HepG2 (cell line): ENCODE data around the gene KCNJ14. TPM values are rescaled to one million over a fixed set of nuclear protein-coding genes. Genes with fewer than 3 reads are reported as not detected.

Source experiments
- CC2D1A ChIP-seq: sonication (generic); formaldehyde crosslinking; IDR thresholded peaks from 2 replicates; pipeline ENCODE4 v1.8.1; 2023; ENCODE audit warnings: mild to moderate bottlenecking, missing genetic modification reagents
- HDAC2 ChIP-seq: sonication (generic); formaldehyde crosslinking; IDR thresholded peaks from 2 replicates; pipeline ENCODE4 v1.4.0; 2020; ENCODE audit warnings: missing genetic modification reagents
- MAFF ChIP-seq: IDR thresholded peaks from 2 replicates; pipeline ENCODE4 v1.6.1; 2011; ENCODE audit warnings: low read depth, low read length, improper control_type of control experiment
- NR1H2 ChIP-seq: sonication (generic); formaldehyde crosslinking; IDR thresholded peaks from 2 replicates; pipeline ENCODE4 v1.8.1; 2022; ENCODE audit warnings: low read depth, missing genetic modification reagents, borderline replicate concordance
- SMC3 ChIP-seq: IDR thresholded peaks from 2 replicates; pipeline ENCODE4 v1.6.1; 2011; ENCODE audit warnings: low read length, improper control_type of control experiment
- STAG1 ChIP-seq: sonication (generic); formaldehyde crosslinking; IDR thresholded peaks from 2 replicates; pipeline ENCODE4 v1.4.0; 2020; ENCODE audit warnings: missing genetic modification reagents
- TEAD3 ChIP-seq: optimal IDR thresholded peaks from 2 replicates; pipeline ENCODE3; 2016; ENCODE audit warnings: borderline replicate concordance
- ZBTB8A ChIP-seq: sonication (generic); formaldehyde crosslinking; IDR thresholded peaks from 2 replicates; pipeline ENCODE4 v1.4.0; 2020; ENCODE audit warnings: mild to moderate bottlenecking, low read depth, missing genetic modification reagents, borderline replicate concordance
- ZNF205 ChIP-seq: IDR thresholded peaks from 2 replicates; pipeline ENCODE4 v1.6.1; 2018; ENCODE audit warnings: missing biosample characterization, missing genetic modification reagents
- ZNF468 ChIP-seq: sonication (generic); formaldehyde crosslinking; IDR thresholded peaks from 2 replicates; pipeline ENCODE4 v1.8.0; 2022; ENCODE audit warnings: mild to moderate bottlenecking, moderate library complexity, missing genetic modification reagents
- ZNF543 ChIP-seq: sonication (generic); formaldehyde crosslinking; IDR thresholded peaks from 2 replicates; pipeline ENCODE4 v1.4.0; 2020; ENCODE audit warnings: mild to moderate bottlenecking, missing genetic modification reagents
- ZNF775 ChIP-seq: sonication (generic); formaldehyde crosslinking; IDR thresholded peaks from 2 replicates; pipeline ENCODE4 v1.4.0; 2020; ENCODE audit warnings: missing genetic modification reagents, mild to moderate bottlenecking, moderate library complexity, borderline replicate concordance
- polyA plus RNA-seq, 8 experiments: library from polyadenylated mRNA; depleted of rRNA in 3 of 8; stranded (reverse) in 7 of 8; unstranded in 1 of 8; fragments of >200 nt; fragmentation: Illumina TruSeq in 4 of 8; extraction: Trizol in 4 of 8; gene quantifications; 2 replicates each; pipeline versions ENCODE4 v1.2.1 to v1.2.3, GENCODE V29; 2011 to 2016; ENCODE audit warnings: low read depth in 4 of 8, missing spikeins in 1 of 8, mixed read lengths in 1 of 8; ENCODE audit not compliant: insufficient read depth in 1 of 8
- total RNA-seq, 5 experiments: library from RNA; depleted of rRNA; stranded (reverse); fragments of >200 nt; fragmentation: Illumina TruSeq; extraction: Trizol; gene quantifications; 2 replicates each; pipeline ENCODE4 v1.2.3, GENCODE V29; 2016; ENCODE audit warnings: low read depth in 1 of 5
- TF ChIP-seq, protein P1 (sequence below): sonication (generic); formaldehyde crosslinking; IDR thresholded peaks from 2 replicates; pipeline ENCODE4 v1.5.1; 2020; ENCODE audit warnings: mild to moderate bottlenecking, missing genetic modification reagents, borderline replicate concordance
- TF ChIP-seq, protein P2 (sequence below): sonication (generic); formaldehyde crosslinking; IDR thresholded peaks from 2 replicates; pipeline ENCODE4 v1.4.0; 2020; ENCODE audit warnings: mild to moderate bottlenecking, missing genetic modification reagents, borderline replicate concordance
- TF ChIP-seq, protein P3 (sequence below), 2 experiments: sonication (generic) in 1 of 2; formaldehyde crosslinking in 1 of 2; IDR thresholded peaks; 2 replicates each; pipeline versions ENCODE4 v1.4.0 to v1.6.1; 2018 to 2020; ENCODE audit warnings: missing genetic modification reagents in 2 of 2, borderline replicate concordance in 1 of 2, low read depth in 1 of 2, mild to moderate bottlenecking in 1 of 2, missing biosample characterization in 1 of 2
- TF ChIP-seq, protein P4 (sequence below): IDR thresholded peaks from 2 replicates; pipeline ENCODE4 v1.6.1; 2012; ENCODE audit warnings: low read depth, low read length, improper control_type of control experiment
- TF ChIP-seq, protein P5 (sequence below): sonication (generic); formaldehyde crosslinking; IDR thresholded peaks from 2 replicates; pipeline ENCODE4 v1.8.0; 2022; ENCODE audit warnings: mild to moderate bottlenecking, missing genetic modification reagents

The KCNJ14 gene
- total and polyA plus RNA-seq, 2 of the 13 experiments (the other 11 are each of a cell fraction or from before 2014, with no cell fraction given) = 0.20 to 0.51 TPM

DNA sequence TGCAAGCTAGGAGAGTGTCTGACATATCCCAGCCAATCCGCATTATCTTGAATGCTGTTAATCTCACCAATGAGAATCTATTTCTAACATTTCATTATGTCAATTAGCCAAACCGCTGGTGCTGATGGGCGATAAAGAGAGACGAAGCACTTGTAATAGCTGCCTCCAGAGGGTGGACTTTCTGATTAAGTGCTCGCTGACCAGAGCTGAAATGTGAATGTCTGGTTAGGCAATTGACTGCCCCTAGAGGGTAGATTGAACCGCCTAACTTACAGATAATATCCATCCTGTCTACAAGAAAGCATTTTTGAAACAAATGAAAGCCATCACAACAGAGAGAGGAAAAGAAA is 10.1 kb upstream of the KCNJ14 start (continued):
- TF ChIP-seq, protein P1, sequence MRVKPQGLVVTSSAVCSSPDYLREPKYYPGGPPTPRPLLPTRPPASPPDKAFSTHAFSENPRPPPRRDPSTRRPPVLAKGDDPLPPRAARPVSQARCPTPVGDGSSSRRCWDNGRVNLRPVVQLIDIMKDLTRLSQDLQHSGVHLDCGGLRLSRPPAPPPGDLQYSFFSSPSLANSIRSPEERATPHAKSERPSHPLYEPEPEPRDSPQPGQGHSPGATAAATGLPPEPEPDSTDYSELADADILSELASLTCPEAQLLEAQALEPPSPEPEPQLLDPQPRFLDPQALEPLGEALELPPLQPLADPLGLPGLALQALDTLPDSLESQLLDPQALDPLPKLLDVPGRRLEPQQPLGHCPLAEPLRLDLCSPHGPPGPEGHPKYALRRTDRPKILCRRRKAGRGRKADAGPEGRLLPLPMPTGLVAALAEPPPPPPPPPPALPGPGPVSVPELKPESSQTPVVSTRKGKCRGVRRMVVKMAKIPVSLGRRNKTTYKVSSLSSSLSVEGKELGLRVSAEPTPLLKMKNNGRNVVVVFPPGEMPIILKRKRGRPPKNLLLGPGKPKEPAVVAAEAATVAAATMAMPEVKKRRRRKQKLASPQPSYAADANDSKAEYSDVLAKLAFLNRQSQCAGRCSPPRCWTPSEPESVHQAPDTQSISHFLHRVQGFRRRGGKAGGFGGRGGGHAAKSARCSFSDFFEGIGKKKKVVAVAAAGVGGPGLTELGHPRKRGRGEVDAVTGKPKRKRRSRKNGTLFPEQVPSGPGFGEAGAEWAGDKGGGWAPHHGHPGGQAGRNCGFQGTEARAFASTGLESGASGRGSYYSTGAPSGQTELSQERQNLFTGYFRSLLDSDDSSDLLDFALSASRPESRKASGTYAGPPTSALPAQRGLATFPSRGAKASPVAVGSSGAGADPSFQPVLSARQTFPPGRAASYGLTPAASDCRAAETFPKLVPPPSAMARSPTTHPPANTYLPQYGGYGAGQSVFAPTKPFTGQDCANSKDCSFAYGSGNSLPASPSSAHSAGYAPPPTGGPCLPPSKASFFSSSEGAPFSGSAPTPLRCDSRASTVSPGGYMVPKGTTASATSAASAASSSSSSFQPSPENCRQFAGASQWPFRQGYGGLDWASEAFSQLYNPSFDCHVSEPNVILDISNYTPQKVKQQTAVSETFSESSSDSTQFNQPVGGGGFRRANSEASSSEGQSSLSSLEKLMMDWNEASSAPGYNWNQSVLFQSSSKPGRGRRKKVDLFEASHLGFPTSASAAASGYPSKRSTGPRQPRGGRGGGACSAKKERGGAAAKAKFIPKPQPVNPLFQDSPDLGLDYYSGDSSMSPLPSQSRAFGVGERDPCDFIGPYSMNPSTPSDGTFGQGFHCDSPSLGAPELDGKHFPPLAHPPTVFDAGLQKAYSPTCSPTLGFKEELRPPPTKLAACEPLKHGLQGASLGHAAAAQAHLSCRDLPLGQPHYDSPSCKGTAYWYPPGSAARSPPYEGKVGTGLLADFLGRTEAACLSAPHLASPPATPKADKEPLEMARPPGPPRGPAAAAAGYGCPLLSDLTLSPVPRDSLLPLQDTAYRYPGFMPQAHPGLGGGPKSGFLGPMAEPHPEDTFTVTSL (CRISPR knock-in tag) = 0 out of 2 replicates have a peak, but pooled peaks have one; percentile 19
- peak; percentile 33; the same call in 1 of the 2 replicates for TF ChIP-seq ZBTB8A (CRISPR knock-in tag)
- TF ChIP-seq ZNF468 (CRISPR knock-in tag) = no peak
- peak; percentile 37; the same call in 1 of the 2 replicates for TF ChIP-seq SMC3
- TF ChIP-seq, protein P2, sequence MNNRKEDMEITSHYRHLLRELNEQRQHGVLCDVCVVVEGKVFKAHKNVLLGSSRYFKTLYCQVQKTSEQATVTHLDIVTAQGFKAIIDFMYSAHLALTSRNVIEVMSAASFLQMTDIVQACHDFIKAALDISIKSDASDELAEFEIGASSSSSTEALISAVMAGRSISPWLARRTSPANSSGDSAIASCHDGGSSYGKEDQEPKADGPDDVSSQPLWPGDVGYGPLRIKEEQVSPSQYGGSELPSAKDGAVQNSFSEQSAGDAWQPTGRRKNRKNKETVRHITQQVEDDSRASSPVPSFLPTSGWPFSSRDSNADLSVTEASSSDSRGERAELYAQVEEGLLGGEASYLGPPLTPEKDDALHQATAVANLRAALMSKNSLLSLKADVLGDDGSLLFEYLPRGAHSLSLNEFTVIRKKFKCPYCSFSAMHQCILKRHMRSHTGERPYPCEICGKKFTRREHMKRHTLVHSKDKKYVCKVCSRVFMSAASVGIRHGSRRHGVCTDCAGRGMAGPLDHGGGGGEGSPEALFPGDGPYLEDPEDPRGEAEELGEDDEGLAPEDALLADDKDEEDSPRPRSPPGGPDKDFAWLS (CRISPR knock-in tag) = no peak
- 0 out of 2 replicates have a peak, but pooled peaks have one; percentile 41 for TF ChIP-seq ZNF775 (CRISPR knock-in tag)
- TF ChIP-seq ZNF205 (CRISPR knock-in tag) = peak; percentile 98
- no peak for TF ChIP-seq HDAC2 (CRISPR knock-in tag)
- TF ChIP-seq, protein P3, sequence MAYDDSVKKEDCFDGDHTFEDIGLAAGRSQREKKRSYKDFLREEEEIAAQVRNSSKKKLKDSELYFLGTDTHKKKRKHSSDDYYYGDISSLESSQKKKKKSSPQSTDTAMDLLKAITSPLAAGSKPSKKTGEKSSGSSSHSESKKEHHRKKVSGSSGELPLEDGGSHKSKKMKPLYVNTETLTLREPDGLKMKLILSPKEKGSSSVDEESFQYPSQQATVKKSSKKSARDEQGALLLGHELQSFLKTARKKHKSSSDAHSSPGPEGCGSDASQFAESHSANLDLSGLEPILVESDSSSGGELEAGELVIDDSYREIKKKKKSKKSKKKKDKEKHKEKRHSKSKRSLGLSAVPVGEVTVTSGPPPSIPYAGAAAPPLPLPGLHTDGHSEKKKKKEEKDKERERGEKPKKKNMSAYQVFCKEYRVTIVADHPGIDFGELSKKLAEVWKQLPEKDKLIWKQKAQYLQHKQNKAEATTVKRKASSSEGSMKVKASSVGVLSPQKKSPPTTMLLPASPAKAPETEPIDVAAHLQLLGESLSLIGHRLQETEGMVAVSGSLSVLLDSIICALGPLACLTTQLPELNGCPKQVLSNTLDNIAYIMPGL (CRISPR knock-in tag; IDR thresholded peaks at IDR 0.05; ENCODE audit: borderline replicate concordance in 1 of 2, low read depth in 1 of 2) = peak; percentile 12 to 55; a peak in 2 of 4 replicates
- TF ChIP-seq, protein P4, sequence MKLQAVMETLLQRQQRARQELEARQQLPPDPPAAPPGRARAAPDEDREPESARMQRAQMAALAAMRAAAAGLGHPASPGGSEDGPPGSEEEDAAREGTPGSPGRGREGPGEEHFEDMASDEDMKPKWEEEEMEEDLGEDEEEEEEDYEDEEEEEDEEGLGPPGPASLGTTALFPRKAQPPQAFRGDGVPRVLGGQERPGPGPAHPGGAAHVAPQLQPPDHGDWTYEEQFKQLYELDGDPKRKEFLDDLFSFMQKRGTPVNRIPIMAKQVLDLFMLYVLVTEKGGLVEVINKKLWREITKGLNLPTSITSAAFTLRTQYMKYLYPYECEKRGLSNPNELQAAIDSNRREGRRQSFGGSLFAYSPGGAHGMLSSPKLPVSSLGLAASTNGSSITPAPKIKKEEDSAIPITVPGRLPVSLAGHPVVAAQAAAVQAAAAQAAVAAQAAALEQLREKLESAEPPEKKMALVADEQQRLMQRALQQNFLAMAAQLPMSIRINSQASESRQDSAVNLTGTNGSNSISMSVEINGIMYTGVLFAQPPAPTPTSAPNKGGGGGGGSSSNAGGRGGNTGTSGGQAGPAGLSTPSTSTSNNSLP = peak; percentile 96
- peak; percentile 41 for TF ChIP-seq STAG1 (CRISPR knock-in tag)
- TF ChIP-seq, protein P5, sequence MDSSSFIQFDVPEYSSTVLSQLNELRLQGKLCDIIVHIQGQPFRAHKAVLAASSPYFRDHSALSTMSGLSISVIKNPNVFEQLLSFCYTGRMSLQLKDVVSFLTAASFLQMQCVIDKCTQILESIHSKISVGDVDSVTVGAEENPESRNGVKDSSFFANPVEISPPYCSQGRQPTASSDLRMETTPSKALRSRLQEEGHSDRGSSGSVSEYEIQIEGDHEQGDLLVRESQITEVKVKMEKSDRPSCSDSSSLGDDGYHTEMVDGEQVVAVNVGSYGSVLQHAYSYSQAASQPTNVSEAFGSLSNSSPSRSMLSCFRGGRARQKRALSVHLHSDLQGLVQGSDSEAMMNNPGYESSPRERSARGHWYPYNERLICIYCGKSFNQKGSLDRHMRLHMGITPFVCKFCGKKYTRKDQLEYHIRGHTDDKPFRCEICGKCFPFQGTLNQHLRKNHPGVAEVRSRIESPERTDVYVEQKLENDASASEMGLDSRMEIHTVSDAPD = no peak
- TF ChIP-seq NR1H2 (CRISPR knock-in tag) = no peak
- TF ChIP-seq ZNF543 (CRISPR knock-in tag) = peak; percentile 75
- 0 out of 2 replicates have a peak, but pooled peaks have one; percentile 29 for TF ChIP-seq CC2D1A (CRISPR knock-in tag)
- TF ChIP-seq MAFF = no peak
- peak; percentile 87 for TF ChIP-seq TEAD3 (CRISPR knock-in tag)
